G401.6 (cell line): ENCODE results near the gene TRAFD1.
A peak's percentile ranks its signal among the peaks of the same experiment; 100 is the strongest.
"Not testable (repeated sequence)": the region's sequence is repeated elsewhere in the genome, so short reads cannot be mapped to it uniquely, and the experiment has no call there.

Experiments
- FAIRE-seq: peaks from 2 replicates; lab custom pipeline; 2012; peaks lifted over from hg19 to GRCh38; lab: Jason Lieb, UNC

TRAFD1 gene

GRCh38 chr12:112125250-112125999 is at the start of gene TRAFD1:
Gene TRAFD1 (plus strand): TSS chr12:112125560. CDS start chr12:112130523, 4,963 bp downstream.
- FAIRE-seq = peak; percentile 90

DNA sequence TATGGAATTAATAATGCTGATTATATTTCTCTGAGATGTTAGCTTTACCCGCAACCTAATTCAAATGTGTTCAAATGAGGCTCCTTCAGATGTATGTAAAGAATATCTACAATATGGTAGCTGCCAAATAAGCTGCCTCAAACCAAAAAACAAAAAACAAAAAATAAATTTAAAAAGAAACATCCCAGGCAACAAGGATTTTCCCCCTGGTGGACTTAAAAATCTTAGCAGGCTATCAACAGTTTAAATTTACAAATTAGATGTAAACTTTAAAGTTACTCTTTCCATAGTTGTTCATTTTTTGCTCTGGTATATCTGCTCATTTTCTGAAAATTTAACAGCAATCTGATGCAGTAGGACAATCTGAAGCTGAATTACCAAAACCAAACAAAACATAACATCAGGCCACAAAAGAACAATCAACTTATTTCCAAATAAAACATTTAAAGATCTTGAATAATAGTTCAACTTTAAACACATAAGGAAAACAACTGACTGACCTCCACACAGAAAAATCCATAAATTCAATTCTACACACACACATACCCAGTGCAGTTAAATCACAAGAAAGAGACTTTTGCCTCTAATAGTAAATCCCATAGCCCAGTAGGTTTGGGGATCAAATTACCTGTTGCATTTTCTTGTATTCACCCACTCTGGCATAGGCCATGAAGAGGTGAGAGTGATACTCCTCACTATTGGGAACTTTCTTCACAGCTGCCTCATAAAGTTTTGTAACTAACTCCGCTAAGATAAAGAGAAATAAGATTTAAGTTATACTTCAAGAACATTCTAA is 38.1 kb upstream of the TRAFD1 start:
- FAIRE-seq = peak; percentile 76

DNA sequence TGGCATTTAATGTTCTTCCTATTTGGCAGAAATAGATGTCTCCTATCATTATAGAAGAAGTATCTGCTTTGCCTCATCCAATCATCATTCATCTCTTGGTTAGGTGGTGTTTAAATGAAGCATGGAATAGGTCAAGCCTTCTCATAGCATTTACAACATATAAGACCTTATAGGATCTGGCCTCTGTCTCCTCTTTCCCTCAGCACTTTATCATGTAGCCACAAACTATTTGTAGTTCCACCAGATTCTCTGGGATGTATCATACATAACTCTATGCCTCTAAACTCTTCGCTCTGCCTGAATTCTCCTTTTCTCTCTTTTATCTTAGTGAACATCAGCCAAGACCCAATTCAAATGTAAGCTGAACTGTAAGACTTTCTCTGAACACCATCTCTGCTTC is 37.5 kb upstream of the TRAFD1 start:
- no peak for FAIRE-seq

GRCh38 chr12:112091563-112091962 is 33.8 kb upstream of the TRAFD1 start:
- FAIRE-seq = no peak

DNA sequence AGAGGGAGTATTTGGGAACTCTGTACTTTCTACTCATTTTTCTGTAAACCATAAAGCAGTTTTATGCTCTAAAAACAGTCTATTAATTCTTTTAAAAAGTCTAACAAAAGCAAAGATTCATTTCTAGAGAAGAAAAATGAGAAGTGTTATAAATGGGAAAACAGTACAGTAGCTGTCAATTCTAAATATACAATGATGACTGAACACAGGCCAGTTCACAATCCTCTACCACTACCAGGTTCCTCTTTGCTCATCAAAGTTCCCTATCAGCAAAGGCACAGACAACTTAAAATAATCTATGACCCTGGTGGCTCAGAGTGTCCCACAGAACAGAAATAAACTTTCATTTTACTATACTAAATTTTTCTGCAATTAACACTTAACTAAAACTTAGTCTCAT is 29.3 kb upstream of the TRAFD1 start:
- FAIRE-seq = no peak

DNA sequence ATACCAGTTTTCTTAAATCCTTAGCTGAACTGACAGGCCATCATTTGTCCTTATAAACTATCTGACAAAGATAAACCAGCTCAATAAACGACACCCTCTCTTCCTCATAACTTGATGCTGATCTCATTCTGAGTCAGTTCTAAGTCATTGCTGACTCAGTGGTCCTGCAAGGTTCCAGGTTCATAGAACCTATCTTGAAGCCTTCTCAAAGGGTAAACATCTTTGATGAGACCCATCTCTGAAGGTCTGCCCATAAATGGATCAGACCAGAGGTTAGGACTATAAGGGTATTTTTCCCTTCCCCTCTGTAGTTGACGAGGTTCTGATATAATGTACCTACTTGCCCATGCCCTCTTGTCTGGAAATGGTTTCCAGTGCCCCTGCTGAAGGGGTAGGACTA is 28.7 kb upstream of the TRAFD1 start:
- FAIRE-seq = no peak

- FAIRE-seq = no peak
Observed at GRCh38 chr12:112097641-112098040, 27.7 kb upstream of the TRAFD1 start.

GRCh38 chr12:112100500-112100899 is 24.9 kb upstream of the TRAFD1 start:
- FAIRE-seq = not testable (repeated sequence)

DNA sequence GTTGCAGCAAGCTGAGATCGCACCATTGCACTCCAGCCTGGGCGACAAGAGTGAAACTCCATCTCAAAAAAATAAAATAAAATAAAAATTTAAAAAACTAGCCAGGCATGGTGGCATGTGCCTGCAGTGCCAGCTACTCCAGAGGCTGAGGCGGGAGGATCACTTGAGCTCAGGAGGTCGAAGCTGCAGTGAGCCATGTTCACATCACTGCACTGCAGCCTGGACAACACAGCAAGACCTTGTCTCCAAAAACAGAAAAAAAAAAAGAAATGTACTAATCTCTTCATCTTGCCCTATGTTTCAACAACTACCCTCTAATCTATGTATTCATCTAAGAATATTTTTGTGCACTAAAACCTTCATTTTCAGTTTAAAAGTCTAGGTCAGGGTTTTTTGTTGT is 23.2 kb upstream of the TRAFD1 start:
- no peak for FAIRE-seq

GRCh38 chr12:112102746-112103145 is 22.6 kb upstream of the TRAFD1 start:
- FAIRE-seq = not testable (repeated sequence)

GRCh38 chr12:112103758-112104503 is 21.4 kb upstream of the TRAFD1 start:
- FAIRE-seq = no peak

DNA sequence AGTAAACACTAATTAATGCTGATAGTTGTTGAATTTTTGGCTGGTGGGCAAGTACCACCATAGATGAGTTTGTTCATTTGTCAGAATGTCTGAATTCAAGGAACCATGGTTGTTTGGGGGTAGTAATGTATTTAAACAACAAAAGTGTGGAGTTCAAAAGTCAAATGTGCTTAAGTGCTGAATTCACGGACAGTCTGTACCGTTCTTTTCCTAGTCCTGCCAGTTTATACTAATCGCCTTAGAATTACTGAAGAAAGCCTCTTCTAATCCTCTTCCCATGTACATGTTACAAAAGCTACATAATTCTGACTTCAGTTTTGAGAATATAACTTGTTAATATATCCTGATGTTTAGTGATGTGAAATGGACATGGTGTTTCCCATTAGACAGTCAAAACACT is 19.5 kb upstream of the TRAFD1 start:
- FAIRE-seq = no peak

DNA sequence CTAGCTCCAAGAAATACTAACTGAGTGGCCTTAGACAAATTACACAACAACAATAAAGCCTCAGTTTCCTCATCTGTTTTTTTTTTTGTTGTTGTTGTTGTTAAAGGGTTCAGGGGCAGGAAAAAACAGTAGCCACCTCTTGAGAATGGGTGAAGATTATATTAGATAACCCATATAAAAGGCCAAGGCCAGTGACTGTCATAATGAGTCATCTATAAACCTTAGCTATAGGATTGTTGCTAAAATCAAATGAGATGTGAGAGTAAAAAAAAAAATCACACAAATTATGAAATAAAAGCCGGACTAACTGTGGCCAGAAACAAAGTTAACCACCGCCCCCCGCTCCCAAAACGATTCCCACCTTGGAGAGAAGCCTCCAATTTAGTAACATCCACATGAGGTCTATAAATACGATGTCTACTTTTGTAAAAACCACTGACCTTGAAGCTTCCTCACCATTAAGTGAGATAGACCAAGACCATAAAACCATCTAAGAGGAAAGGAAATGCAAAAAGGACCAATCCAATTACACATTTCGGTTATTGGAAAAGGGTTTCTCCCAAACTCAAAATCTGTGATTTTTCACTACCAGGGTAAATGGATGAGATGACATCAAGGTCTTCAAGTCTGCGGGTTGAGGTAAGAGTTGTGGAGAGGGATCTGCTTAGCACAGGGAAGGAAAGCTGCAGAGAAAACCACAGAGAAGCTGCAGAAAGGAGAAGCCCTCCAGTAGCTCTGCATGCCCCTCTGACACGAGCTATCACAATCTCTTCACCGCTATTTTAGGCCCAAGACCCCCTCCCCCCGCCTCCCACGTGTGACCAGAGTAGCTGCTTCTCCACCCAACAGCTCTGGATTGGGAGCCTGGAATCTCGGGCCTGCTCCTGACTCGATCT is 17.8 kb upstream of the TRAFD1 start:
- FAIRE-seq = no peak

DNA sequence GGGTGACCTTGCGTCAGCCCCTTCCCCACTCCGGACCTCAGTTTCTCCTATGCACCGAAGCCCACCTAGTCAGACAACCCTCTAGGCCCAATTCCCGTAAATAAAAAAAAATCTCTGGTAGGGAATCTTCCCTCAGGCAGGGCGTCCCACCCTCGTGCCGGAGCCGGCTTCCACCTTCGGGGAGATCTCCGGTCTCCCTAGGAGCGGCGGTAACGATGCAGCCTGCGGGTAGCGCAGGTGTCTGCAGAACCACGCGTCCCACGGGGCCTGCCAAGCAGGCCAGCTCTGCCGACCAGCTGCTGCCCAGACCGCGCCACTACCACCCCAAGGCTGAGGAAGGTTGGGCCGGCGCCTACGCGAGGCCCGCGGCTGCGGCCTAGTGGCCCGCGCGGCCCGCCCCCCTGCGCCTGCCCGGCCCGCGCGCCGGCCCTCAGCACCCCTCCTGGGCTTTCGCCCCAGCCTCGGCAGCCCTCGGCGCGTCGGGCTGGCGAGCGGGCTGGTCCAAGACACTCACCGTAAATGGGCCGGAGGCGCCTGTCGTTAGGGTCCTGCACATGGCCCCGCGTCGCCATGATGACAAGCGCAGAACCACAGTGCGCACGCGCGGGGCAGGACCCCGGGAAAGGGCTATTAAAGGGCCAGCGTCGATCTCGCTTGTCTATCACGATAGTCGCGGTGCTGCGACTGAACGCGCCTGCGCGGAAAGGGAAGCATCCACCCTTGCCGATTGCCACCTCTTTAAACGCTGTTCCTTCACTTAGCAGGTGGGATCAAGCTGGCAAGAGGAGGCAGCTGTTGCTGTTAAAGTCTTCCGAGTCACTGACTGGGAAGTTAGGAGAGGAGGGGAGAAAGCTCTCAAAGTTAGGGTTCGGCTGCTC is 16.9 kb upstream of the TRAFD1 start, which contains the start of gene NAA25:
NAA25 (minus strand) TSS at position 582 of the 878 bp plus-strand sequence; CDS start at position 572, 10 bp downstream.
- FAIRE-seq = no peak

DNA sequence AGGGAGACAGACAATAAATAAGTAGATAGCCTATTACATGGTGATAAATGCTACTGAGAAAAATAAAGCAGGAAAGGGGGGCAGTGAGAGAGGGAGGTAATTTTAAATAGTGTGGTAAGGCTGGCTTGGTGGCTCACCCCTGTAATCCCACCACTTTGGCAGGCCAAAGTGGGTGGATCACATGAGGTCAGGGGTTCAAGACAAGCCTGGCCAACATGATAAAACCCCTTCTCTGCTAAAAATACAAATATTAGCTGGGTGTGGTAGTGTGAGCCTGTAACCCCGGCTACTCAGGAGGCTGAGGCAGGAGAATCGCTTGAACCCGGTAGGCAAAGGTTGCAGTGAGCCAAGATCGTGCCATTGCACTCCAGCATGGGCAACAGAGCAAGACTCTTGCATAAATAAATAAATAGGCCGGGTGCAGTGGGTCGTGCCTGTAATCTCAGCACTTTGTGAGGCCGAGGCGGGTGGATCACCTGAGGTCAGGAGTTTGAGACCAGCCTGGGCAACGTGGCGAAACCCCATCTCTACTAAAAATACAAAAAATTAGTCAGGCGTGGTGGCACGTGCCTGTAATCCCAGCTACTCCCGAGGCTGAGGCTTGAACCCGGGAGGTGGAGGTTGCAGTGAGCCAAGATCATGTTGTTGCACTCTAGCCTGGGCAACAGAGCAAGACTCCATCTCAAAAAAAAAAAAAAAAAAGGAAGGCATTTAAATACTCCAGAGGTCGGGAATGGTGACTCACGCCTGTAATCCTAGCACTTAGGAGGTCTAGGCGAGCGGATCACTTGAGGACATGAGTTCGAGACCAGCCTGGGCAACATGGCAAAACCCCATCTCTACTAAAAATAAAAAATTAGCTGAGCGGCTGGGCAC is 14.3 kb upstream of the TRAFD1 start:
- FAIRE-seq = not testable (repeated sequence)

- no peak for FAIRE-seq
Observed at GRCh38 chr12:112111931-112112330, 13.4 kb upstream of the TRAFD1 start.

- FAIRE-seq = no peak
Observed at GRCh38 chr12:112112409-112113133, 12.8 kb upstream of the TRAFD1 start.

GRCh38 chr12:112115259-112116045 is 9.9 kb upstream of the TRAFD1 start:
- no peak for FAIRE-seq
